Lower lobe of right lung (tissue), 2 donors: Measurements from ENCODE around the gene DOCK10. TPM values are rescaled to one million over a fixed set of nuclear protein-coding genes. Genes with fewer than 3 reads are reported as not detected.

Experiments used
- ATAC-seq, 2 donors: fragments of 200-7000 bp; cut with Tn5 transposase; one replicate each; pipeline ENCODE4 v1.9.1; 2020 to 2022; ENCODE audit warnings: mild to moderate bottlenecking in 2 of 2, moderate library complexity in 2 of 2
- DNase-seq: peaks from one replicate; pipeline ENCODE4 v3.0.0-alpha.2; 2020
- H3K27ac ChIP-seq: fragments of 200-600 bp; one replicate; pipeline ENCODE4 v1.8.0; 2022
- H3K27me3 ChIP-seq: fragments of 200-600 bp; one replicate; pipeline ENCODE4 v1.8.0; 2022; ENCODE audit warnings: low read depth
- H3K36me3 ChIP-seq: fragments of 200-600 bp; one replicate; pipeline ENCODE4 v1.8.0; 2022; ENCODE audit warnings: mild to moderate bottlenecking
- H3K4me1 ChIP-seq: fragments of 200-600 bp; one replicate; pipeline ENCODE4 v1.8.0; 2022
- H3K4me3 ChIP-seq: fragments of 200-600 bp; one replicate; pipeline ENCODE4 v1.8.0; 2022; ENCODE audit warnings: mild to moderate bottlenecking
- H3K9me3 ChIP-seq: fragments of 200-600 bp; one replicate; pipeline ENCODE4 v1.8.0; 2022
- CTCF ChIP-seq: fragments of 200-600 bp; IDR thresholded peaks from one replicate; pipeline ENCODE4 v1.8.0; 2022; ENCODE audit warnings: antibody characterized with exemption, mild to moderate bottlenecking
- intact Hi-C: fragments of 100-400 bp; cut with DNase I; formaldehyde crosslinking; loops from one replicate; pipeline ENCODE4 v1.11.0; 2022
- total RNA-seq: library from RNA; stranded (reverse); fragmentation: NEBNext Ultra II Directional; extraction: Animal tissue kit (Norgen Biotek cat#: 25700); gene quantifications from one replicate; pipeline ENCODE4 v1.2.1, GENCODE V29; 2021
- donor health status: DM: no; HTN: yes; CAD: no; lungs with severe emphysema.

Gene DOCK10
- total RNA-seq, 1 donor from 2014 or later, result 52.3 TPM

- peak in 1 of 2 donors; percentile 38 for ATAC-seq
- Histone ChIP-seq H3K27ac (no peak overlapping the region), H3K4me3 (no peak overlapping the region), H3K4me1 (no peaks in the 10 kb centered on the region), H3K27me3 (no peaks in the 10 kb centered on the region), H3K9me3 (no peaks in the 10 kb centered on the region), H3K36me3 (peaks cover 17% of the 10 kb centered on the region)
- TF ChIP-seq CTCF, result no peak
- DNase-seq, result no peak
- intact Hi-C loops, result no loop called here
Measured at GRCh38 chr2:224820283-224820991, 221.8 kb downstream of the DOCK10 start.

- Histone ChIP-seq H3K4me1 (no peaks in the 10 kb centered on the region), H3K9me3 (no peaks in the 10 kb centered on the region), H3K4me3 (no peak overlapping the region), H3K27me3 (no peaks in the 10 kb centered on the region), H3K36me3 (peaks cover 29% of the 10 kb centered on the region), H3K27ac (no peak overlapping the region)
- intact Hi-C loops, result no loop called here
- TF ChIP-seq CTCF, result no peak
- ATAC-seq, result peak; percentile 49 to 55
- no peak for DNase-seq
Measured at GRCh38 chr2:224819075-224819474, 223.2 kb downstream of the DOCK10 start.

GRCh38 chr2:224817676-224818075 is 224.6 kb downstream of the DOCK10 start:
- peaks cover 33% of the 10 kb centered on the region for H3K36me3 ChIP-seq
- H3K9me3 ChIP-seq, result no peaks in the 10 kb centered on the region
- H3K27ac ChIP-seq, result no peak overlapping the region
- H3K4me1 ChIP-seq, result no peaks in the 10 kb centered on the region
- no peak for TF ChIP-seq CTCF
- ATAC-seq, result no peak
- DNase-seq, result no peak
- H3K4me3 ChIP-seq, result no peak overlapping the region
- intact Hi-C loops, result no loop called here
- no peaks in the 10 kb centered on the region for H3K27me3 ChIP-seq

GRCh38 chr2:224816816-224817215 is 225.5 kb downstream of the DOCK10 start:
- ATAC-seq (no peak), DNase-seq (no peak)
- H3K27ac ChIP-seq, result no peak overlapping the region
- H3K27me3 ChIP-seq, result no peaks in the 10 kb centered on the region
- intact Hi-C loops, result no loop called here
- no peak overlapping the region for H3K4me3 ChIP-seq
- peaks cover 33% of the 10 kb centered on the region for H3K36me3 ChIP-seq
- no peaks in the 10 kb centered on the region for H3K4me1 ChIP-seq
- H3K9me3 ChIP-seq, result no peaks in the 10 kb centered on the region
- TF ChIP-seq CTCF, result no peak

- H3K4me1 ChIP-seq, result no peaks in the 10 kb centered on the region
- no peak overlapping the region for H3K27ac ChIP-seq
- no peak overlapping the region for H3K4me3 ChIP-seq
- H3K27me3 ChIP-seq, result no peaks in the 10 kb centered on the region
- no peak for ATAC-seq
- no peak for TF ChIP-seq CTCF
- no peaks in the 10 kb centered on the region for H3K9me3 ChIP-seq
- intact Hi-C loops, result no loop called here
- no peak for DNase-seq
- peaks cover 28% of the 10 kb centered on the region for H3K36me3 ChIP-seq
Measured at GRCh38 chr2:224813578-224813977, 228.7 kb downstream of the DOCK10 start.
